GM12878 (cell line): ENCODE results near the gene RET. TPM values are rescaled to one million over a fixed set of nuclear protein-coding genes. Genes with fewer than 3 reads are reported as not detected.

Experiments used
- ATAC-seq: fragments of 200-7000 bp; cut with Tn5 transposase; 3 replicates; pipeline ENCODE4 v1.9.1; 2020; ENCODE audit warnings: mild to moderate bottlenecking, moderate library complexity
- BruUV-seq: library from RNA; stranded (reverse); fragments of 400-500 nt; replicated peaks from 2 replicates; lab custom pipeline; 2021; lab: Mats Ljungman, UMichigan
- CTCF ChIA-PET: fragments of 300-600 bp; sonication (Branson Sonifier 250); formaldehyde crosslinking; extraction: SDS; loops from one replicate; lab custom pipeline; 2021; ENCODE audit warnings: inconsistent platforms; lab: Yijun Ruan, JAX
- POLR2A ChIA-PET: fragments of 350-600 bp; formaldehyde crosslinking; extraction: SDS; loops from one replicate; lab custom pipeline; 2021; ENCODE audit warnings: inconsistent platforms; lab: Charles Lee
- RAD21 ChIA-PET: fragments of 300-600 bp; sonication (Branson Sonifier 250); formaldehyde crosslinking; loops from one replicate; lab custom pipeline; 2023; ENCODE audit warnings: antibody characterized with exemption; ENCODE audit not compliant: unreplicated experiment; lab: Charles Lee
- SMC1A ChIA-PET: fragments of 300-600 bp; sonication (Branson Sonifier 250); formaldehyde crosslinking; loops from one replicate; lab custom pipeline; 2023; ENCODE audit not compliant: unreplicated experiment, uncharacterized antibody; lab: Charles Lee
- DNase-seq: peaks from one replicate; pipeline ENCODE4 v3.0.0-alpha.2; 2011; ENCODE audit warnings: low read depth, low spot score
- FAIRE-seq: peaks from 3 replicates; lab custom pipeline; 2011; peaks lifted over from hg19 to GRCh38; lab: Jason Lieb, UNC
- H2AFZ ChIP-seq: 2 replicates; pipeline ENCODE4 v1.6.0; 2011; ENCODE audit warnings: low read depth, low read length, control low read depth; ENCODE audit not compliant: control insufficient read depth
- H3K27ac ChIP-seq: 2 replicates; pipeline ENCODE4 v1.5.1; 2011; ENCODE audit warnings: control low read depth; ENCODE audit not compliant: control insufficient read depth, insufficient read depth
- H3K27me3 ChIP-seq, 2 experiments: replicated peaks in 1 of 2; 2 replicates each; pipeline versions ENCODE4 v1.6.0 to v1.6.1; 2011; ENCODE audit warnings: low read length in 1 of 2; ENCODE audit not compliant: control insufficient read depth in 2 of 2, insufficient read depth in 2 of 2
- H3K36me3 ChIP-seq, 2 experiments: 2 replicates each; pipeline ENCODE4 v1.5.1; 2011; ENCODE audit warnings: low read length in 1 of 2; ENCODE audit not compliant: control insufficient read depth in 2 of 2, insufficient read depth in 2 of 2
- H3K4me1 ChIP-seq: 2 replicates; pipeline ENCODE4 v1.6.1; 2011; ENCODE audit warnings: mild to moderate bottlenecking, low read length, moderate library complexity, mixed read lengths; ENCODE audit not compliant: control insufficient read depth, insufficient read depth
- H3K4me2 ChIP-seq: 2 replicates; pipeline ENCODE4 v1.6.0; 2011; ENCODE audit warnings: control low read depth; ENCODE audit not compliant: control insufficient read depth, insufficient read depth
- H3K4me3 ChIP-seq: fragments of 200-600 bp; sonication (generic); 2 replicates; pipeline ENCODE4 v1.5.1; 2016
- H3K79me2 ChIP-seq: 2 replicates; pipeline ENCODE4 v1.6.0; 2011; ENCODE audit warnings: low read length; ENCODE audit not compliant: control insufficient read depth, insufficient read depth
- H3K9ac ChIP-seq: 2 replicates; pipeline ENCODE4 v1.8.0; 2011; ENCODE audit warnings: low read length, control low read depth, mixed read lengths; ENCODE audit not compliant: control insufficient read depth, insufficient read depth
- H3K9me3 ChIP-seq: replicated peaks from 3 replicates; pipeline ENCODE4 v1.5.1; 2011; ENCODE audit warnings: mild to moderate bottlenecking, low read length; ENCODE audit not compliant: control insufficient read depth, insufficient read depth
- H4K20me1 ChIP-seq: 2 replicates; pipeline ENCODE4 v1.6.0; 2011; ENCODE audit not compliant: control insufficient read depth, insufficient read depth
- ASH2L ChIP-seq: fragments of 300-600, 200-600 bp; sonication (generic); IDR thresholded peaks from 2 replicates; pipeline ENCODE4 v1.6.1; 2017; ENCODE audit warnings: low read depth, mild to moderate bottlenecking, borderline replicate concordance
- CREB1 ChIP-seq: IDR thresholded peaks from 2 replicates; pipeline ENCODE4 v1.6.1; 2012; ENCODE audit warnings: low read depth, mild to moderate bottlenecking, inconsistent platforms
- CREM ChIP-seq: IDR thresholded peaks from 2 replicates; pipeline ENCODE4 v1.6.1; 2014; ENCODE audit warnings: antibody characterized with exemption, low read depth
- DPF2 ChIP-seq: fragments of 450-650 bp; IDR thresholded peaks from 2 replicates; pipeline ENCODE4 v1.6.1; 2017; ENCODE audit warnings: mild to moderate bottlenecking
- SIN3A ChIP-seq: IDR thresholded peaks from 2 replicates; pipeline ENCODE4 v1.6.1; 2012; ENCODE audit warnings: low read depth, low read length, improper control_type of control experiment
- ZNF384 ChIP-seq: IDR thresholded peaks from 2 replicates; pipeline ENCODE4 v1.6.1; 2012; ENCODE audit warnings: low read depth, mild to moderate bottlenecking, low read length, improper control_type of control experiment, borderline replicate concordance
- WGBS: methylation state at CpG from one replicate; pipeline ENCODE4 v1.1.6; 2016; ENCODE audit warnings: low lambda C conversion rate; ENCODE audit not compliant: insufficient replicate concordance, insufficient coverage; ENCODE audit errors: missing lambda C conversion rate; 5-methylcytosine and 5-hydroxymethylcytosine counted together
- in situ Hi-C: fragments of 300-500 bp; cut with MboI; formaldehyde crosslinking; loops from 9 replicates; pipeline ENCODE4 v1.14.3; 2018; ENCODE audit warnings: mixed read lengths
- intact Hi-C: fragments of 100-400 bp; cut with micrococcal nuclease; formaldehyde crosslinking; loops from one replicate; pipeline ENCODE4 v1.14.2; 2022; ENCODE audit not compliant: unreplicated experiment
- polyA plus RNA-seq, 11 experiments: library from polyadenylated mRNA; depleted of rRNA in 4 of 11; unstranded in 6 of 11; stranded (reverse) in 5 of 11; fragments of >200 nt; fragmentation: Nextera tagmentation in 4 of 11; fragmentation: Illumina TruSeq in 1 of 11; extraction: Ambion mirVana in 4 of 11; extraction: Trizol in 1 of 11; gene quantifications; 1 replicate in 1 of 11; 2 replicates in 10 of 11; pipeline versions ENCODE4 v1.2.1 to v1.2.3, GENCODE V29; 2011 to 2016; ENCODE audit warnings: inconsistent platforms in 2 of 11, missing spikeins in 2 of 11, low read depth in 1 of 11
- total RNA-seq, 4 experiments: library from RNA; depleted of rRNA in 3 of 4; stranded (reverse); fragments of >200 nt in 3 of 4; fragmentation: Illumina TruSeq in 1 of 4; extraction: Trizol in 1 of 4; gene quantifications; 2 replicates each; pipeline versions ENCODE4 v1.2.1 to v1.2.3, GENCODE V29; 2013 to 2021
- TF ChIP-seq, protein P1 (sequence below): fragments of 450-650 bp; formaldehyde crosslinking; IDR thresholded peaks from 2 replicates; pipeline ENCODE4 v1.4.0; 2022; ENCODE audit warnings: mild to moderate bottlenecking, moderate library complexity
- TF ChIP-seq, protein P2 (sequence below): fragments of 450-650 bp; IDR thresholded peaks from 2 replicates; pipeline ENCODE4 v1.6.1; 2016; ENCODE audit warnings: mild to moderate bottlenecking

The RET gene
- total and polyA plus RNA-seq, 10 of the 15 experiments (the other 5 are each of a cell fraction or from before 2014, with no cell fraction given), result not detected

DNA sequence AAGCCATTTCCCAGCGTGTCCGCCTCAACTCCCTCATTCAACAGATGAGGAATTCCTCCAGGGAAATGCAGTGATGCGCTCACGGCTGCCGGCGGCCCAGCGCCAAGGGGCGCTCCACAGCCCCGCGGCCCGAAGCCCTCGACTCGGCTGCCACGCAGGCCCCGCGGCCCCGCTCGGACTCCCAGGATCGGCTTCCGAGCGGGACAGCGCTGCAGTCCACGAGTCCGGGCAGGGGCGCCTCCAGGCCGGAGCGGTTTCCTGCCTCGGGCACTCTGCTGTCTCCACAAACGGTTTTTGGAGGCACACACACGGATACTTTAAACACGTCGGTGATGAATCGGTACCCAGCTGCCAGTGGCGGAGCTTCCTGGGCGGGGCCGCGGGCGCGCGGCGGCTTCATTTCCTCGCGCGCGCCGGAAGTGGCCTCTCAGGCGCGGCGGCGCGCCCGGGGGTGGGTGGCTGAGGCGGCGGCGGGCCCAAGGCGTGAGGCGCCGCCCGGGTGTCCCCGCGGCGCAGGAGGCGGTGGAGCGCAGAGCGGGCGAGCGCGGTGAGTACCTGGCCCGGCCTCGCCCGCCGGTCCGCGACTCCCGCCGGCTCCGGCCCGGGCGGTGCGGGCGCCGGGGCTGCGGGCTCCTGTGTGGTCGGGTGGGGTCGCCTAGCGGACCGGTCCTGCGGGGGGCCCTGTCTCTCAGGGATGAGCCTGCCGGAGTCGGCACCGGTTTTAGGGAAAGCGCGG, 61.3 kb downstream of the RET start, which contains the start of gene CSGALNACT2 (continued):
- TF ChIP-seq, protein P1, sequence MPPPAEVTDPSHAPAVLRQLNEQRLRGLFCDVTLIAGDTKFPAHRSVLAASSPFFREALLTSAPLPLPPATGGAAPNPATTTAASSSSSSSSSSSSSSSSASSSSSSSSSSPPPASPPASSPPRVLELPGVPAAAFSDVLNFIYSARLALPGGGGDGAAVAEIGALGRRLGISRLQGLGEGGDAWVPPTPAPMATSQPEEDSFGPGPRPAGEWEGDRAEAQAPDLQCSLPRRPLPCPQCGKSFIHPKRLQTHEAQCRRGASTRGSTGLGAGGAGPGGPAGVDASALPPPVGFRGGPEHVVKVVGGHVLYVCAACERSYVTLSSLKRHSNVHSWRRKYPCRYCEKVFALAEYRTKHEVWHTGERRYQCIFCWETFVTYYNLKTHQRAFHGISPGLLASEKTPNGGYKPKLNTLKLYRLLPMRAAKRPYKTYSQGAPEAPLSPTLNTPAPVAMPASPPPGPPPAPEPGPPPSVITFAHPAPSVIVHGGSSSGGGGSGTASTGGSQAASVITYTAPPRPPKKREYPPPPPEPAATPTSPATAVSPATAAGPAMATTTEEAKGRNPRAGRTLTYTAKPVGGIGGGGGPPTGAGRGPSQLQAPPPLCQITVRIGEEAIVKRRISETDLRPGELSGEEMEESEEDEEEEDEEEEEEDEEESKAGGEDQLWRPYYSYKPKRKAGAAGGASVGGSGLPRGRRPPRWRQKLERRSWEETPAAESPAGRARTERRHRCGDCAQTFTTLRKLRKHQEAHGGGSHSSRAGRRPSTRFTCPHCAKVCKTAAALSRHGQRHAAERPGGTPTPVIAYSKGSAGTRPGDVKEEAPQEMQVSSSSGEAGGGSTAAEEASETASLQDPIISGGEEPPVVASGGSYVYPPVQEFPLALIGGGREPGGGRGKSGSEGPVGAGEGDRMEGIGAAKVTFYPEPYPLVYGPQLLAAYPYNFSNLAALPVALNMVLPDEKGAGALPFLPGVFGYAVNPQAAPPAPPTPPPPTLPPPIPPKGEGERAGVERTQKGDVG, result no peak
- TF ChIP-seq ZNF384 (no peak), SIN3A (no peak; the same call in 1 of the 2 replicates)

- H3K4me3 ChIP-seq, result peak overlapping the region; percentile 75
- CTCF ChIA-PET, result interaction anchor here (0.8 to 3.5 kb wide), 8 partner anchors 18 to 252 kb away, joined by 3 to 17 read pairs (median 6); no protein-coding TSS in a partner anchor
- H3K4me1 ChIP-seq, result peaks cover 32% of the 10 kb centered on the region
- SMC1A ChIA-PET, result interaction anchor here (0.9 to 2.7 kb wide), 9 partner anchors 9 to 66 kb away, joined by 3 to 8 read pairs (median 4); no protein-coding TSS in a partner anchor
- under 1% methylated on average over 22 of the region's 22 CpGs for WGBS
- peak overlapping the region; percentile 82 for H3K27ac ChIP-seq
- H3K9me3 ChIP-seq, result no peaks in the 10 kb centered on the region
- DNase-seq, result no peak
- intact Hi-C loops, result loop anchor here (5.0 to 10.0 kb wide), 2 partner anchors 269 to 504 kb away; partner anchors contain the start of genes HNRNPF and ZNF33B
- TF ChIP-seq CREB1, result 0 out of 2 replicates have a peak, but pooled peaks have one; percentile 28
- no peak for TF ChIP-seq DPF2
- 0 out of 2 replicates have a peak, but pooled peaks have one; percentile 2 for TF ChIP-seq ASH2L
- TF ChIP-seq, protein P2, sequence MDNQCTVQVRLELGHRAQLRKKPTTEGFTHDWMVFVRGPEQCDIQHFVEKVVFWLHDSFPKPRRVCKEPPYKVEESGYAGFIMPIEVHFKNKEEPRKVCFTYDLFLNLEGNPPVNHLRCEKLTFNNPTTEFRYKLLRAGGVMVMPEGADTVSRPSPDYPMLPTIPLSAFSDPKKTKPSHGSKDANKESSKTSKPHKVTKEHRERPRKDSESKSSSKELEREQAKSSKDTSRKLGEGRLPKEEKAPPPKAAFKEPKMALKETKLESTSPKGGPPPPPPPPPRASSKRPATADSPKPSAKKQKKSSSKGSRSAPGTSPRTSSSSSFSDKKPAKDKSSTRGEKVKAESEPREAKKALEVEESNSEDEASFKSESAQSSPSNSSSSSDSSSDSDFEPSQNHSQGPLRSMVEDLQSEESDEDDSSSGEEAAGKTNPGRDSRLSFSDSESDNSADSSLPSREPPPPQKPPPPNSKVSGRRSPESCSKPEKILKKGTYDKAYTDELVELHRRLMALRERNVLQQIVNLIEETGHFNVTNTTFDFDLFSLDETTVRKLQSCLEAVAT, result 0 out of 2 replicates have a peak, but pooled peaks have one; percentile 21
- TF ChIP-seq CREM, result peak; percentile 8; the same call in 1 of the 2 replicates
- TF ChIP-seq, all 136 proteins: peak for 4
- peak overlapping the region; percentile 83 for H3K4me2 ChIP-seq
- no TSS peak for BruUV-seq
- no peaks in the 10 kb centered on the region for H3K27me3 ChIP-seq
- ATAC-seq, result peak; percentile 59
- peak; percentile 61 for FAIRE-seq
- peaks cover 54% of the 10 kb centered on the region for H3K79me2 ChIP-seq
- no peaks in the 10 kb centered on the region for H3K36me3 ChIP-seq
- peak overlapping the region; percentile 75 for H3K9ac ChIP-seq
- in situ Hi-C loops, result loop anchor here (10.0 to 25.0 kb wide), 3 partner anchors 274 to 584 kb away; partner anchors contain the start of genes HNRNPF and ZNF33B
- no peaks in the 10 kb centered on the region for H4K20me1 ChIP-seq
- H2AFZ ChIP-seq, result peak overlapping the region; percentile 31
- ChIA-PET POLR2A (interaction anchor here (0.8 to 2.2 kb wide), 3 partner anchors 10 to 16 kb away, joined by 3 to 7 read pairs (median 4); no protein-coding TSS in a partner anchor), RAD21 (interaction anchor here (0.8 to 2.0 kb wide), 5 partner anchors 10 to 63 kb away, joined by 3 to 9 read pairs (median 5); no protein-coding TSS in a partner anchor)
These were observed 61.9 kb downstream of the RET start for GRCh38 chr10:43138757-43139241.
